ENCODE measurements around the gene SLC30A2. TPM values are rescaled to one million over a fixed set of nuclear protein-coding genes. Genes with fewer than 3 reads are reported as not detected.

The SLC30A2 gene
- total and polyA plus RNA-seq, 9 of the 15 experiments (the other 6 are each of a cell fraction or from before 2014, with no cell fraction given): 0.01 to 0.18 (median 0.06) TPM; not detected in 3

GRCh38 chr1:26049531-26050247 lies 3.8 kb upstream of the SLC30A2 start (continued):
- no peak for TF ChIP-seq TAF15 (IDR thresholded peaks at IDR 0.05; ENCODE audit: low read depth, low read length)
- TF ChIP-seq, protein P1, sequence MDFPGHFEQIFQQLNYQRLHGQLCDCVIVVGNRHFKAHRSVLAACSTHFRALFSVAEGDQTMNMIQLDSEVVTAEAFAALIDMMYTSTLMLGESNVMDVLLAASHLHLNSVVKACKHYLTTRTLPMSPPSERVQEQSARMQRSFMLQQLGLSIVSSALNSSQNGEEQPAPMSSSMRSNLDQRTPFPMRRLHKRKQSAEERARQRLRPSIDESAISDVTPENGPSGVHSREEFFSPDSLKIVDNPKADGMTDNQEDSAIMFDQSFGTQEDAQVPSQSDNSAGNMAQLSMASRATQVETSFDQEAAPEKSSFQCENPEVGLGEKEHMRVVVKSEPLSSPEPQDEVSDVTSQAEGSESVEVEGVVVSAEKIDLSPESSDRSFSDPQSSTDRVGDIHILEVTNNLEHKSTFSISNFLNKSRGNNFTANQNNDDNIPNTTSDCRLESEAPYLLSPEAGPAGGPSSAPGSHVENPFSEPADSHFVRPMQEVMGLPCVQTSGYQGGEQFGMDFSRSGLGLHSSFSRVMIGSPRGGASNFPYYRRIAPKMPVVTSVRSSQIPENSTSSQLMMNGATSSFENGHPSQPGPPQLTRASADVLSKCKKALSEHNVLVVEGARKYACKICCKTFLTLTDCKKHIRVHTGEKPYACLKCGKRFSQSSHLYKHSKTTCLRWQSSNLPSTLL (IDR thresholded peaks at IDR 0.05): no peak
- TF ChIP-seq THAP12 (CRISPR knock-in tag; IDR thresholded peaks at IDR 0.05): no peak
- no peak for TF ChIP-seq PTBP1 (IDR thresholded peaks at IDR 0.05; ENCODE audit: low read depth, low read length)
- no peak for TF ChIP-seq PRDM10 (IDR thresholded peaks at IDR 0.05; ENCODE audit: partially characterized antibody)
- TF ChIP-seq CHCHD3 (CRISPR knock-in tag; IDR thresholded peaks at IDR 0.05): no peak
- TF ChIP-seq, protein P2, sequence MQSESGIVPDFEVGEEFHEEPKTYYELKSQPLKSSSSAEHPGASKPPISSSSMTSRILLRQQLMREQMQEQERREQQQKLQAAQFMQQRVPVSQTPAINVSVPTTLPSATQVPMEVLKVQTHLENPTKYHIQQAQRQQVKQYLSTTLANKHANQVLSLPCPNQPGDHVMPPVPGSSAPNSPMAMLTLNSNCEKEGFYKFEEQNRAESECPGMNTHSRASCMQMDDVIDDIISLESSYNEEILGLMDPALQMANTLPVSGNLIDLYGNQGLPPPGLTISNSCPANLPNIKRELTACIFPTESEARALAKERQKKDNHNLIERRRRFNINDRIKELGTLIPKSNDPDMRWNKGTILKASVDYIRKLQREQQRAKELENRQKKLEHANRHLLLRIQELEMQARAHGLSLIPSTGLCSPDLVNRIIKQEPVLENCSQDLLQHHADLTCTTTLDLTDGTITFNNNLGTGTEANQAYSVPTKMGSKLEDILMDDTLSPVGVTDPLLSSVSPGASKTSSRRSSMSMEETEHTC (IDR thresholded peaks at IDR 0.05): no peak
- TF ChIP-seq YY1 (IDR thresholded peaks at IDR 0.05; ENCODE audit: borderline replicate concordance in 1 of 3, control insufficient read depth in 1 of 3, extremely low read depth in 1 of 3, insufficient read depth in 3 of 3, insufficient read length in 1 of 3, insufficient replicate concordance in 2 of 3, low read depth in 1 of 3, low read length in 2 of 3): peak in 1 of 3 experiments; percentile 30
- TF ChIP-seq ZNF197 (CRISPR knock-in tag; IDR thresholded peaks at IDR 0.05; ENCODE audit: low read depth): peak; percentile 98
- no peak for TF ChIP-seq NCOA1 (IDR thresholded peaks at IDR 0.05; ENCODE audit: low read depth)
- TF ChIP-seq NCOA6 (IDR thresholded peaks at IDR 0.05): no peak
- TF ChIP-seq JUN (IDR thresholded peaks at IDR 0.05; ENCODE audit: borderline replicate concordance, low read depth, low read length): no peak
- no peak for TF ChIP-seq JUN (CRISPR knock-in tag; IDR thresholded peaks at IDR 0.05; ENCODE audit: borderline replicate concordance)
- no peak for TF ChIP-seq ARID1B (IDR thresholded peaks at IDR 0.05)
- no peak for TF ChIP-seq SMARCA4 (IDR thresholded peaks at IDR 0.05)
- TF ChIP-seq FOXK2 (conservative IDR thresholded peaks at IDR 0.05 in 1 of 2, IDR thresholded peaks at IDR 0.05 in 1 of 2; ENCODE audit: low read depth in 2 of 2): no peak
- no peak for TF ChIP-seq TCF3 (CRISPR knock-in tag; IDR thresholded peaks at IDR 0.05)
- no peak for TF ChIP-seq IFI16 (CRISPR knock-in tag; IDR thresholded peaks at IDR 0.05)
- no peak for TF ChIP-seq GATAD2B (IDR thresholded peaks at IDR 0.05; ENCODE audit: borderline replicate concordance)
